Keratinocyte (primary cell): ENCODE data around the gene CREB3L1. TPM values are rescaled to one million over a fixed set of nuclear protein-coding genes. Genes with fewer than 3 reads are reported as not detected.

Experiments
- DNase-seq: peaks from one replicate; pipeline ENCODE4 v3.0.0-alpha.2; 2011; ENCODE audit warnings: low read depth, missing footprints, low spot score
- FAIRE-seq: peaks from 2 replicates; lab custom pipeline; 2011; peaks lifted over from hg19 to GRCh38; lab: Jason Lieb, UNC
- H2AFZ ChIP-seq: 2 replicates; pipeline ENCODE4 v1.6.0; 2012; ENCODE audit warnings: low read length, control low read depth, inconsistent platforms; ENCODE audit not compliant: control insufficient read depth
- H3K27ac ChIP-seq: 2 replicates; pipeline ENCODE4 v1.5.1; 2011; ENCODE audit warnings: low read length; ENCODE audit not compliant: control insufficient read depth, insufficient read depth
- H3K27me3 ChIP-seq: 3 replicates; pipeline ENCODE4 v1.6.0; 2011; ENCODE audit warnings: low read length; ENCODE audit not compliant: control insufficient read depth, insufficient read depth; ENCODE audit errors: extremely low read depth
- H3K36me3 ChIP-seq, 2 experiments: 2 replicates in 1 of 2; 3 replicates in 1 of 2; pipeline ENCODE4 v1.5.1; 2011; ENCODE audit warnings: low read length in 2 of 2, mild to moderate bottlenecking in 1 of 2; ENCODE audit not compliant: control insufficient read depth in 2 of 2, insufficient read depth in 2 of 2; ENCODE audit errors: extremely low read depth in 1 of 2
- H3K4me1 ChIP-seq: 3 replicates; pipeline ENCODE4 v1.5.1; 2011; ENCODE audit warnings: low read length; ENCODE audit not compliant: control insufficient read depth, insufficient read depth; ENCODE audit errors: extremely low read depth
- H3K4me2 ChIP-seq: 3 replicates; pipeline ENCODE4 v1.6.0; 2011; ENCODE audit warnings: low read depth, low read length; ENCODE audit not compliant: control insufficient read depth, insufficient read depth; ENCODE audit errors: extremely low read depth
- H3K4me3 ChIP-seq, 3 experiments: fragments of 200-600 bp in 1 of 3; sonication (generic) in 1 of 3; 2 replicates in 2 of 3; 3 replicates in 1 of 3; pipeline ENCODE4 v1.5.1; 2011 to 2016; ENCODE audit warnings: low read length in 3 of 3, mild to moderate bottlenecking in 3 of 3, control low read depth in 2 of 3, inconsistent platforms in 1 of 3, low read depth in 1 of 3, mixed read lengths in 1 of 3, mixed run types in 1 of 3, moderate library complexity in 1 of 3; ENCODE audit not compliant: control insufficient read depth in 2 of 3, insufficient read depth in 2 of 3; ENCODE audit errors: extremely low read depth in 1 of 3
- H3K79me2 ChIP-seq: 2 replicates; pipeline ENCODE4 v1.6.0; 2012; ENCODE audit warnings: low read length; ENCODE audit not compliant: control insufficient read depth, insufficient read depth
- H3K9ac ChIP-seq: 3 replicates; pipeline ENCODE4 v1.6.0; 2011; ENCODE audit warnings: low read length; ENCODE audit not compliant: control insufficient read depth, insufficient read depth; ENCODE audit errors: extremely low read depth
- H3K9me1 ChIP-seq: 3 replicates; pipeline ENCODE4 v1.6.0; 2011; ENCODE audit warnings: low read length; ENCODE audit not compliant: control insufficient read depth, insufficient read depth; ENCODE audit errors: extremely low read depth
- H3K9me3 ChIP-seq: 2 replicates; pipeline ENCODE4 v1.5.1; 2012; ENCODE audit warnings: low read depth, low read length; ENCODE audit not compliant: control insufficient read depth
- H4K20me1 ChIP-seq: 3 replicates; pipeline ENCODE4 v1.6.0; 2011; ENCODE audit warnings: low read length; ENCODE audit not compliant: control insufficient read depth, insufficient read depth; ENCODE audit errors: extremely low read depth
- EZH2 ChIP-seq: IDR thresholded peaks from one replicate; pipeline ENCODE4 v1.6.1; 2012; ENCODE audit warnings: inconsistent platforms, mild to moderate bottlenecking, low read length, moderate library complexity
- dilution Hi-C: fragments of 300-500 bp; cut with MboI; formaldehyde crosslinking; loops from one replicate; pipeline ENCODE4 v1.7.0; 2020; ENCODE audit warnings: low sequenced_read_pairs; ENCODE audit not compliant: extremely low pct_ligation_motif_present
- polyA plus RNA-seq, 5 experiments: library from polyadenylated mRNA; depleted of rRNA in 3 of 5; stranded (reverse) in 3 of 5; stranded (forward) in 1 of 5; unstranded in 1 of 5; fragments of >200 nt; gene quantifications; 1 replicate in 1 of 5; 2 replicates in 3 of 5; 3 replicates in 1 of 5; pipeline versions ENCODE4 v1.2.1 to v1.2.3, GENCODE V29; 2011 to 2012; ENCODE audit warnings: missing spikeins in 2 of 5, low read depth in 1 of 5, low replicate concordance in 1 of 5
- TF ChIP-seq, protein P1 (sequence below), 3 experiments: IDR thresholded peaks in 1 of 3; conservative IDR thresholded peaks in 1 of 3; optimal IDR thresholded peaks in 1 of 3; 2 replicates in 2 of 3; 3 replicates in 1 of 3; pipeline versions ENCODE3 to v1.5.1; 2011; ENCODE audit warnings: low read length in 3 of 3, mild to moderate bottlenecking in 3 of 3, moderate library complexity in 2 of 3, control low read depth in 1 of 3, inconsistent platforms in 1 of 3; ENCODE audit not compliant: insufficient read depth in 2 of 3; ENCODE audit errors: extremely low read depth in 1 of 3

CREB3L1 gene
- polyA plus RNA-seq, 1 donor (not counting 4 experiments of a cell fraction or from before 2014, with no cell fraction given): not detected

- Histone ChIP-seq H3K4me3 (no peak overlapping the region), H3K27ac (no peak overlapping the region), H4K20me1 (no peaks in the 10 kb centered on the region), H3K9me1 (no peaks in the 10 kb centered on the region), H3K36me3 (no peaks in the 10 kb centered on the region), H3K9me3 (no peaks in the 10 kb centered on the region), H3K79me2 (no peaks in the 10 kb centered on the region), H3K4me1 (peaks cover 24% of the 10 kb centered on the region), H2AFZ (no peak overlapping the region), H3K4me2 (no peak overlapping the region), H3K9ac (no peak overlapping the region), H3K27me3 (no peaks in the 10 kb centered on the region)
- TF ChIP-seq EZH2: no peak
- TF ChIP-seq, protein P1, sequence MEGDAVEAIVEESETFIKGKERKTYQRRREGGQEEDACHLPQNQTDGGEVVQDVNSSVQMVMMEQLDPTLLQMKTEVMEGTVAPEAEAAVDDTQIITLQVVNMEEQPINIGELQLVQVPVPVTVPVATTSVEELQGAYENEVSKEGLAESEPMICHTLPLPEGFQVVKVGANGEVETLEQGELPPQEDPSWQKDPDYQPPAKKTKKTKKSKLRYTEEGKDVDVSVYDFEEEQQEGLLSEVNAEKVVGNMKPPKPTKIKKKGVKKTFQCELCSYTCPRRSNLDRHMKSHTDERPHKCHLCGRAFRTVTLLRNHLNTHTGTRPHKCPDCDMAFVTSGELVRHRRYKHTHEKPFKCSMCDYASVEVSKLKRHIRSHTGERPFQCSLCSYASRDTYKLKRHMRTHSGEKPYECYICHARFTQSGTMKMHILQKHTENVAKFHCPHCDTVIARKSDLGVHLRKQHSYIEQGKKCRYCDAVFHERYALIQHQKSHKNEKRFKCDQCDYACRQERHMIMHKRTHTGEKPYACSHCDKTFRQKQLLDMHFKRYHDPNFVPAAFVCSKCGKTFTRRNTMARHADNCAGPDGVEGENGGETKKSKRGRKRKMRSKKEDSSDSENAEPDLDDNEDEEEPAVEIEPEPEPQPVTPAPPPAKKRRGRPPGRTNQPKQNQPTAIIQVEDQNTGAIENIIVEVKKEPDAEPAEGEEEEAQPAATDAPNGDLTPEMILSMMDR (optimal IDR thresholded peaks at IDR 0.05 in 1 of 3, IDR thresholded peaks at IDR 0.05 in 1 of 3, conservative IDR thresholded peaks at IDR 0.05 in 1 of 3; ENCODE audit: extremely low read depth in 1 of 3, insufficient read depth in 2 of 3, low read length in 3 of 3): no peak
- dilution Hi-C loops: no loop called here
- FAIRE-seq (no peak), DNase-seq (no peak)
Measured at GRCh38 chr11:46252373-46252914, 25.0 kb upstream of the CREB3L1 start.

GRCh38 chr11:46253258-46254132 is 24.0 kb upstream of the CREB3L1 start:
- Histone ChIP-seq H4K20me1 (no peaks in the 10 kb centered on the region), H3K9me3 (no peaks in the 10 kb centered on the region), H3K4me1 (peaks cover 14% of the 10 kb centered on the region), H3K27me3 (no peaks in the 10 kb centered on the region), H3K4me3 (no peak overlapping the region), H3K9me1 (no peaks in the 10 kb centered on the region), H3K36me3 (no peaks in the 10 kb centered on the region), H3K79me2 (no peaks in the 10 kb centered on the region), H3K4me2 (no peak overlapping the region), H3K27ac (no peak overlapping the region), H2AFZ (no peak overlapping the region), H3K9ac (no peak overlapping the region)
- TF ChIP-seq, protein P1 (optimal IDR thresholded peaks at IDR 0.05 in 1 of 3, IDR thresholded peaks at IDR 0.05 in 1 of 3, conservative IDR thresholded peaks at IDR 0.05 in 1 of 3; ENCODE audit: extremely low read depth in 1 of 3, insufficient read depth in 2 of 3, low read length in 3 of 3): no peak
- TF ChIP-seq EZH2: no peak
- dilution Hi-C loops: no loop called here
- DNase-seq (no peak), FAIRE-seq (no peak)
